ENCODE results near the gene PRMT6. TPM values are rescaled to one million over a fixed set of nuclear protein-coding genes. Genes with fewer than 3 reads are reported as not detected.

PRMT6 gene
- total RNA-seq, 1 experiment from 2014 or later = 7.3 TPM

DNA sequence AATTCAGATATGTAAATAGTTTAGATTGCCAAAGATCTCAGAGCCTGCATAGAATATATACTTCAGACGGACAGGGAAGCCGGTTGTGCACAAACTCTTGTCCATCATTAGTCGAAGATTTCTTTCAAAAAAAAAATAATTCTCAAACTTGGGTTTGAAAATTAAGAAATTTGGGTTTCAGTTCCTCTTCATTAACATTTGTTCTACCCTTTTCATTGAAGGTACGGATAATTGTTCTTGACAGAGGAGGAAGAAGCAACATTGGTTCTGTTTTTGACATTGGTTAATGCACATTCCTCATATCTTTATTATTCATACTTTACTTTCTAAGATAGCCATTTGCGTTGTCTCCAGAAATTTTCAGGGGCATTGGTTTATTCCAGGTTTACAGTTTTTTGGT is 38.0 kb upstream of the PRMT6 start:
- H3K4me3 ChIP-seq (replicated peaks in 1 of 2; ENCODE audit: low read depth in 1 of 2, low read length in 2 of 2) = no peak overlapping the region
- no peak for DNase-seq (ENCODE audit: low read depth, low spot score)
- H2AFZ ChIP-seq (ENCODE audit: low read depth, low read length, poor library complexity, severe bottlenecking) = no peak overlapping the region
- no peak overlapping the region for H3K4me2 ChIP-seq (ENCODE audit: low read length)
- no peaks in the 10 kb centered on the region for H3K27me3 ChIP-seq (ENCODE audit: insufficient read depth, low read length)
- no peaks in the 10 kb centered on the region for H4K20me1 ChIP-seq (ENCODE audit: insufficient read depth)
- H3K36me3 ChIP-seq (ENCODE audit: control insufficient read depth in 1 of 2, insufficient read depth in 2 of 2, low read length in 2 of 2) = no peaks in the 10 kb centered on the region
- ATAC-seq = no peak
- CTCF ChIA-PET = no interaction called here
- BruUV-seq (replicated peaks) = no TSS peak
- no peaks in the 10 kb centered on the region for H3K79me2 ChIP-seq (ENCODE audit: insufficient read depth, low read length)
- no peaks in the 10 kb centered on the region for H3K4me1 ChIP-seq (ENCODE audit: control insufficient read depth in 1 of 2, insufficient read depth in 2 of 2, low read length in 2 of 2)
- POLR2A ChIA-PET = no interaction called here
- TF ChIP-seq CTCF (IDR thresholded peaks at IDR 0.05 in 2 of 3, conservative IDR thresholded peaks at IDR 0.05 in 1 of 3; ENCODE audit: borderline replicate concordance in 1 of 3, insufficient read depth in 1 of 3, low read depth in 2 of 3, low read length in 2 of 3) = no peak
- no peak for TF ChIP-seq ZNF274 (IDR thresholded peaks at IDR 0.05; ENCODE audit: low read depth, low read length)
- TF ChIP-seq EZH2 (IDR thresholded peaks at IDR 0.05) = no peak
- TF ChIP-seq SP1 (IDR thresholded peaks at IDR 0.05; ENCODE audit: low read depth) = no peak
- no peak for TF ChIP-seq SIN3A (IDR thresholded peaks at IDR 0.05; ENCODE audit: low read depth)
- TF ChIP-seq, protein P1, sequence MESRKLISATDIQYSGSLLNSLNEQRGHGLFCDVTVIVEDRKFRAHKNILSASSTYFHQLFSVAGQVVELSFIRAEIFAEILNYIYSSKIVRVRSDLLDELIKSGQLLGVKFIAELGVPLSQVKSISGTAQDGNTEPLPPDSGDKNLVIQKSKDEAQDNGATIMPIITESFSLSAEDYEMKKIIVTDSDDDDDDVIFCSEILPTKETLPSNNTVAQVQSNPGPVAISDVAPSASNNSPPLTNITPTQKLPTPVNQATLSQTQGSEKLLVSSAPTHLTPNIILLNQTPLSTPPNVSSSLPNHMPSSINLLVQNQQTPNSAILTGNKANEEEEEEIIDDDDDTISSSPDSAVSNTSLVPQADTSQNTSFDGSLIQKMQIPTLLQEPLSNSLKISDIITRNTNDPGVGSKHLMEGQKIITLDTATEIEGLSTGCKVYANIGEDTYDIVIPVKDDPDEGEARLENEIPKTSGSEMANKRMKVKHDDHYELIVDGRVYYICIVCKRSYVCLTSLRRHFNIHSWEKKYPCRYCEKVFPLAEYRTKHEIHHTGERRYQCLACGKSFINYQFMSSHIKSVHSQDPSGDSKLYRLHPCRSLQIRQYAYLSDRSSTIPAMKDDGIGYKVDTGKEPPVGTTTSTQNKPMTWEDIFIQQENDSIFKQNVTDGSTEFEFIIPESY (IDR thresholded peaks at IDR 0.05; ENCODE audit: extremely low read depth, insufficient replicate concordance, low read length) = no peak
- no peak for TF ChIP-seq RAD21 (IDR thresholded peaks at IDR 0.05; ENCODE audit: low read depth)
- TF ChIP-seq ELF1 (IDR thresholded peaks at IDR 0.05; ENCODE audit: borderline replicate concordance, low read depth) = no peak
- TF ChIP-seq POLR2AphosphoS5 (IDR thresholded peaks at IDR 0.05; ENCODE audit: low read depth, low read length) = no peak
- no peak for TF ChIP-seq SRF (IDR thresholded peaks at IDR 0.05; ENCODE audit: low read depth)
- TF ChIP-seq, protein P2, sequence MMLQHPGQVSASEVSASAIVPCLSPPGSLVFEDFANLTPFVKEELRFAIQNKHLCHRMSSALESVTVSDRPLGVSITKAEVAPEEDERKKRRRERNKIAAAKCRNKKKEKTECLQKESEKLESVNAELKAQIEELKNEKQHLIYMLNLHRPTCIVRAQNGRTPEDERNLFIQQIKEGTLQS (IDR thresholded peaks at IDR 0.05) = no peak
- no peak for TF ChIP-seq EGR1 (IDR thresholded peaks at IDR 0.05; ENCODE audit: low read depth)
- TF ChIP-seq TCF7L2 (IDR thresholded peaks at IDR 0.05; ENCODE audit: borderline replicate concordance, extremely low read depth, insufficient read depth, insufficient read length) = no peak
- no peak for TF ChIP-seq YY1 (IDR thresholded peaks at IDR 0.05; ENCODE audit: extremely low read depth, insufficient replicate concordance, low read depth, low read length)
- TF ChIP-seq CEBPB (IDR thresholded peaks at IDR 0.05; ENCODE audit: low read depth) = no peak
- H3K9me2 ChIP-seq (ENCODE audit: insufficient read depth) = no peaks in the 10 kb centered on the region
- H3K27ac ChIP-seq (ENCODE audit: low read depth, low read length) = no peak overlapping the region
- intact Hi-C loops (cut with micrococcal nuclease) = no loop called here
- RAD21 ChIA-PET (ENCODE audit: low non-redundant PET in 1 of 2, low total read pairs in 2 of 2, uncharacterized antibody in 2 of 2, unreplicated experiment in 2 of 2) = no interaction called here
- no peak overlapping the region for H3K9ac ChIP-seq (ENCODE audit: low read length)
- peaks cover 0 to 12% of the 10 kb centered on the region in 2 experiments; a peak in 1 of 4 replicates for H3K9me3 ChIP-seq (ENCODE audit: control insufficient read depth in 1 of 2, insufficient read depth in 1 of 2, low read depth in 1 of 2, low read length in 2 of 2)

Measured in HCT116 (cell line).